CD14-positive monocyte (primary cell): Measurements from ENCODE around the gene CNOT6L. TPM values are rescaled to one million over a fixed set of nuclear protein-coding genes. Genes with fewer than 3 reads are reported as not detected.

Experiments
- DNase-seq, 3 donors: peaks; one replicate each; pipeline ENCODE4 v3.0.0-alpha.2; 2011 to 2022
- H2AFZ ChIP-seq: 2 replicates; pipeline ENCODE4 v1.6.0; 2012; ENCODE audit warnings: mild to moderate bottlenecking, low read depth, low read length, inconsistent platforms; ENCODE audit not compliant: insufficient read depth, poor library complexity, severe bottlenecking
- H3K27ac ChIP-seq, 2 donors: 1 replicate in 1 of 2; 2 replicates in 1 of 2; pipeline ENCODE4 v1.5.1; 2012 to 2013; ENCODE audit warnings: low read length in 2 of 2, control low read depth in 1 of 2, inconsistent platforms in 1 of 2, low read depth in 1 of 2, mild to moderate bottlenecking in 1 of 2
- H3K27me3 ChIP-seq, 2 donors: one replicate each; pipeline versions ENCODE4 v1.6.0 to v1.6.1; 2011 to 2013; ENCODE audit warnings: low read length in 2 of 2; ENCODE audit not compliant: control insufficient read depth in 2 of 2, insufficient read depth in 2 of 2
- H3K36me3 ChIP-seq, 2 donors: replicated peaks in 1 of 2; 1 replicate in 1 of 2; 2 replicates in 1 of 2; pipeline versions ENCODE4 v1.5.1 to v1.6.1; 2012 to 2013; ENCODE audit warnings: low read length in 2 of 2, control low read depth in 1 of 2, inconsistent platforms in 1 of 2, mild to moderate bottlenecking in 1 of 2; ENCODE audit not compliant: insufficient read depth in 2 of 2, control insufficient read depth in 1 of 2
- H3K4me1 ChIP-seq, 2 donors: 1 replicate in 1 of 2; 2 replicates in 1 of 2; pipeline versions ENCODE4 v1.5.1 to v1.6.1; 2012 to 2013; ENCODE audit warnings: low read length in 2 of 2, control low read depth in 1 of 2, inconsistent platforms in 1 of 2, mild to moderate bottlenecking in 1 of 2, moderate library complexity in 1 of 2; ENCODE audit not compliant: insufficient read depth in 2 of 2, control insufficient read depth in 1 of 2
- H3K4me2 ChIP-seq: replicated peaks from 2 replicates; pipeline ENCODE3; 2012; ENCODE audit warnings: low read length, moderate library complexity, mild to moderate bottlenecking; ENCODE audit not compliant: poor library complexity, severe bottlenecking; ENCODE audit errors: extremely low read depth
- H3K4me3 ChIP-seq, 3 experiments: fragments of 200-600 bp in 1 of 3; sonication (generic) in 1 of 3; replicated peaks in 1 of 3; 1 replicate in 2 of 3; 2 replicates in 1 of 3; pipeline ENCODE4 v1.5.1; 2011 to 2013; ENCODE audit warnings: low read length in 3 of 3, mild to moderate bottlenecking in 3 of 3, control low read depth in 2 of 3, low read depth in 2 of 3, inconsistent platforms in 1 of 3, moderate library complexity in 1 of 3
- H3K79me2 ChIP-seq: 2 replicates; pipeline ENCODE4 v1.6.0; 2012; ENCODE audit warnings: mild to moderate bottlenecking, control low read depth, inconsistent platforms, low read length, moderate library complexity; ENCODE audit not compliant: insufficient read depth
- H3K9ac ChIP-seq: 2 replicates; pipeline ENCODE4 v1.6.0; 2017; ENCODE audit warnings: low read length, mild to moderate bottlenecking; ENCODE audit not compliant: insufficient read depth, poor library complexity, severe bottlenecking
- H3K9me3 ChIP-seq, 2 donors: replicated peaks in 1 of 2; 1 replicate in 1 of 2; 2 replicates in 1 of 2; pipeline versions ENCODE4 v1.5.1 to v1.6.1; 2012 to 2013; ENCODE audit warnings: low read length in 2 of 2, control low read depth in 1 of 2; ENCODE audit not compliant: control insufficient read depth in 1 of 2, insufficient read depth in 1 of 2
- H4K20me1 ChIP-seq: 2 replicates; pipeline ENCODE4 v1.6.0; 2012; ENCODE audit warnings: mild to moderate bottlenecking, low read length, control low read depth, moderate library complexity; ENCODE audit not compliant: insufficient read depth
- H3K27ac Mint-ChIP-seq, 7 donors: one replicate each; pipeline ENCODE4 v1.8.0; 2020; ENCODE audit warnings: mild to moderate bottlenecking in 7 of 7, mixed read lengths in 7 of 7, moderate library complexity in 6 of 7, inconsistent platforms in 2 of 7
- H3K27me3 Mint-ChIP-seq, 3 donors: one replicate each; pipeline ENCODE4 v1.8.0; 2021 to 2022; ENCODE audit warnings: low read depth in 3 of 3, mild to moderate bottlenecking in 3 of 3, mixed read lengths in 3 of 3, moderate library complexity in 3 of 3, inconsistent platforms in 1 of 3
- H3K36me3 Mint-ChIP-seq, 2 donors: one replicate each; pipeline ENCODE4 v1.8.0; 2020; ENCODE audit warnings: mixed read lengths in 2 of 2, inconsistent platforms in 1 of 2, mild to moderate bottlenecking in 1 of 2
- H3K4me1 Mint-ChIP-seq: one replicate; pipeline ENCODE4 v1.8.0; 2020; ENCODE audit warnings: mild to moderate bottlenecking, mixed read lengths
- H3K4me3 Mint-ChIP-seq, 2 donors: one replicate each; pipeline ENCODE4 v1.8.0; 2020; ENCODE audit warnings: mild to moderate bottlenecking in 2 of 2, mixed read lengths in 2 of 2, moderate library complexity in 1 of 2
- H3K9me3 Mint-ChIP-seq, 7 donors: one replicate each; pipeline ENCODE4 v1.8.0; 2020 to 2022; ENCODE audit warnings: mixed read lengths in 7 of 7, mild to moderate bottlenecking in 6 of 7, moderate library complexity in 6 of 7, inconsistent platforms in 2 of 7
- CTCF ChIP-seq: fragments of 200-600 bp; IDR thresholded peaks from one replicate; pipeline ENCODE4 v1.8.0; 2022; ENCODE audit warnings: antibody characterized with exemption, mild to moderate bottlenecking
- WGBS: methylation state at CpG from one replicate; pipeline ENCODE4 v1.1.5; 2013; ENCODE audit warnings: missing lambda C conversion rate; ENCODE audit not compliant: insufficient coverage; 5-methylcytosine and 5-hydroxymethylcytosine counted together
- intact Hi-C, 2 donors: fragments of 100-400 bp; cut with micrococcal nuclease; formaldehyde crosslinking; loops; one replicate each; pipeline versions ENCODE4 v1.15.0 to v1.15.1; 2023
- polyA plus RNA-seq, 3 donors: library from polyadenylated mRNA; depleted of rRNA in 1 of 3; unstranded in 2 of 3; stranded (reverse) in 1 of 3; fragments of 300-500 nt in 2 of 3; fragments of >200 nt in 1 of 3; fragmentation: Illumina TruSeq in 2 of 3; gene quantifications; 1 replicate in 2 of 3; 2 replicates in 1 of 3; pipeline ENCODE4 v1.2.3, GENCODE V29; 2012 to 2021

CNOT6L gene
- polyA plus RNA-seq, 3 donors, result 16.1 to 26.4 (median 26.3) TPM

- Histone ChIP-seq H3K36me3 (peaks cover 0 to 6% of the 10 kb centered on the region in 2 donors), H3K9ac (no peak overlapping the region), H4K20me1 (peaks cover 100% of the 10 kb centered on the region), H3K9me3 (no peaks in the 10 kb centered on the region), H3K4me1 (peaks cover 15 to 39% of the 10 kb centered on the region in 2 donors), H3K4me3 (no peak overlapping the region), H3K79me2 (peaks cover 100% of the 10 kb centered on the region), H3K27ac (no peak overlapping the region), H3K4me2 (no peak overlapping the region), H3K27me3 (no peaks in the 10 kb centered on the region), H2AFZ (no peak overlapping the region)
- Mint-ChIP-seq H3K27ac (peak overlapping the region in 1 of 7 donors; percentile 27), H3K36me3 (peaks cover 2 to 14% of the 10 kb centered on the region in 2 donors), H3K4me1 (peaks cover 39% of the 10 kb centered on the region), H3K27me3 (no peaks in the 10 kb centered on the region), H3K4me3 (no peak overlapping the region), H3K9me3 (no peaks in the 10 kb centered on the region)
- no peak for TF ChIP-seq CTCF
- intact Hi-C loops, result no loop called here
- no peak for DNase-seq
Observed at GRCh38 chr4:77802402-77802801, 16.8 kb downstream of the CNOT6L start.

GRCh38 chr4:77801260-77801608 is 17.9 kb downstream of the CNOT6L start:
- Mint-ChIP-seq H3K4me3 (peak overlapping the region in 1 of 2 donors; percentile 32), H3K36me3 (peaks cover 3 to 16% of the 10 kb centered on the region in 2 donors), H3K4me1 (peaks cover 39% of the 10 kb centered on the region), H3K27ac (peak overlapping the region in 5 of 7 donors; percentile 1 to 60 (median 36)), H3K27me3 (no peaks in the 10 kb centered on the region), H3K9me3 (peaks cover 1 to 7% (median 3%) of the 10 kb centered on the region in 7 donors)
- peak overlapping the region in 1 of 3 experiments; percentile 6 for H3K4me3 ChIP-seq
- H3K9me3 ChIP-seq, result peaks cover 0 to 2% of the 10 kb centered on the region in 2 donors
- TF ChIP-seq CTCF, result no peak
- H3K4me2 ChIP-seq, result peak overlapping the region; percentile 37
- no peak overlapping the region for H3K9ac ChIP-seq
- no peak for DNase-seq
- H2AFZ ChIP-seq, result no peak overlapping the region
- H3K4me1 ChIP-seq, result peaks cover 15 to 38% of the 10 kb centered on the region in 2 donors
- peaks cover 100% of the 10 kb centered on the region for H3K79me2 ChIP-seq
- 17% methylated on average over 1 of the region's 1 CpG for WGBS
- H3K27me3 ChIP-seq, result no peaks in the 10 kb centered on the region
- intact Hi-C loops, result no loop called here
- H4K20me1 ChIP-seq, result peaks cover 100% of the 10 kb centered on the region
- H3K36me3 ChIP-seq, result peaks cover 0 to 4% of the 10 kb centered on the region in 2 donors
- H3K27ac ChIP-seq, result peak overlapping the region in 1 of 2 donors; percentile 70
